NT2/D1 (cell line): ENCODE data around the gene BMX.

Experiments used
- SUZ12 ChIP-seq: IDR thresholded peaks from 2 replicates; pipeline ENCODE4 v1.6.1; 2011; ENCODE audit not compliant: insufficient read length, insufficient read depth; ENCODE audit errors: extremely low read depth
- YY1 ChIP-seq: IDR thresholded peaks from 2 replicates; pipeline ENCODE4 v1.6.1; 2011; ENCODE audit not compliant: insufficient read length, insufficient read depth

DNA sequence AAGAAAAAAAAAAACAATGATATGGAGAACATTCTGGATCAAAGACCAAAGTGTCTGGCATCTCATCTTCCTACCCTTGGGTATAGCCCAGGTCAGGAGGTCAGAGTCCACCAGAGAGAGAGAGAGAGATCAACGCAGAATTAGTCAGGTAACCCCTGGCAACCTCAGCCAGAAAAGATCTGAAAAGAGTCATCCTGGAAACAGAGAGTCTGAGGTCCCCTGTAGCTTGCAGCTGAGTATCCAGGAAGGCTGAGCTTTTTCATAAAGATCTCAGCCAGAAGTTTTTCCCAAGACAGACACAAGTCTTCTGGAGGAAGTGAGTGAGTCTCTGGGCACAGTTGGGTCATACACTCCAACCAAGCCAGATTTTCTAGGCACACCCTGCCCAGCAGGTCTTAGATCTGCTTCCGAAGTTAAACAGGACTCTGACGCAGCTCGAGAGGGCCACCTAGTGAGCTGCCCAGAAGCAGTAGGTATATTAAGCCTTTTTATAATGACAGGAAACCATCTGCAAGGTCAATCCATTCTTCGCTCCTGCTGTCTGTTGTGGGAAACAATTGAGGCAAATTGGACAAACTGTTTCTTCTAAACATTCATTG, 64.5 kb downstream of the BMX start:
- no peak for TF ChIP-seq YY1
- TF ChIP-seq SUZ12, result no peak
